ENCODE results near the gene DMXL1.

The DMXL1 gene

DNA sequence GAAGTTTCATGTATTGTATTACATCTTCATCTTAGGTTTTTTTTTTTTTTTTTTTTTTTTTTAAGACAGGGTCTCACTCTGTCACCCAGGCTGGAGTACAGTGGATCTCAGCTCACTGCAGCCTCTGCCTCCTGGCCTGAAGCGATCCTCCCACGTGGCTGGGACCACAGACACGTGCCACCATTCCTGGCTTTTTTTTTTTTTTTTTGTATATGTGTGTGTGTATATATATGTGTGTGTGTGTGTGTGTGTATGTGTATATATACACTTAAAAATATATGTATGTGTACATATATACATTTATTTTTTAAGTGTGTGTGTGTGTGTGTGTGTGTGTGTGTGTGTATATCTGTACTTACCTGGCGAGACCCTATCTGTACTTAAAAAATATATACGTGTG is 6.6 kb downstream of the DMXL1 start:
- no peak for DNase-seq (ENCODE audit: low read depth)
- TF ChIP-seq CTCF (IDR thresholded peaks at IDR 0.05; ENCODE audit: low read length, missing control alignments): no peak
- H3K4me3 ChIP-seq (replicated peaks; ENCODE audit: low read depth, low read length): no peak overlapping the region

DNA sequence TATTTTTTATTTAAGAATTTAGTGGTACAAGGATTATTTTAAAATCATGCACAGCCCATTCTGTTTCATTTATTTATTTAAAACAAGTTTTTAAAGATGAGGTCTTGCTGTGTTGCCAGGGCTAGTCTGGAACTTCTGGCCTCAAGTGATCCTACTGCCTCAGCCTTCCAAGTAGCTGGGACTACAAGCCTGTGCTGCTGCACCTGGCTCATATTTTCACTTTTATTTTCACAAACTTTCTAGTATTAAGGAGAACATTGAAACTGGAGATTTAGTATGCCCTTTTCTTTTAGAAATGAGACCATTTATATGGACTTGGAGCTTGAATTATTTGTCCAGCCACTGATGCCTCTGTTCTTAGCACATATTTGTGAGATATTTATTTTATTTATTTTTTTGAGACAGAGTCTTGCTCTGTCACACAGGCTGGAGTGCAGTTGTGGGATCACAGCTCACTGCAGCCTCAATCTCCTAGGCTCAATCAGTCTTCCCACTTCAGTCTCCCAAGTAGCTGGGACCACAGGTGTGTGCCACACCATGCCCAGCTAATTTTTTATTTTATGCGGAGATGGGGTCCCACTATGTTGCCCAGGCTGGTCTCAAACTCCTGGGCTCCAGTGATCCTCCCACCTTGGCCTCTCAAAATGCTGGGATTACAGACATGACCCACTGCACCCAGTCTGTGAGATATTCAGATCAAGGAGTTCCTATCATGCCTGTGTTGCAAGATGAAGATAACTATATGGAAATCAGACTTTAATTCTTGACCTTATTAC is 7.4 kb downstream of the DMXL1 start:
- no peak for DNase-seq (ENCODE audit: low read depth)
- TF ChIP-seq CTCF (IDR thresholded peaks at IDR 0.05; ENCODE audit: low read length, missing control alignments): no peak
- no peak overlapping the region for H3K4me3 ChIP-seq (replicated peaks; ENCODE audit: low read depth, low read length)

DNA sequence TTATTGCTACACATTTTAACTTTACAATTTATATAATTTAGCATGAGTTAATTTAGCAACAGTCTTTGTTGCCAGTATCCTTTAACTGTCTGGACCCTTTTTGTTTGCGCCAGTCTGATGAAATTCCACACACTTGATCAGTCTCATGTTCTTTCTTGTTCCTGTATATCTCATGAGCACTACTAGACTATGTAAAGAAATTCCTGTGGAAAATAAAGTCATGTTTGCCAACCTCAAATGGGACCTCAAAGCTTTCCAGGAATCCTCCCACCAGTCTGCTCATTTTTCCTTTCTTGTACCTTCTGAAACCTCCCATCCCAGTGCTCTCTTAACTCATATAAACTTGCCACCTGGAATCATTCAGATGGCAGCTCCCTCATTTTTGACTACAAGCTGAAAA is 8.0 kb downstream of the DMXL1 start:
- TF ChIP-seq CTCF (IDR thresholded peaks at IDR 0.05; ENCODE audit: low read length, missing control alignments): no peak

GRCh38 chr5:119079318-119079921 is 8.5 kb downstream of the DMXL1 start:
- no peak overlapping the region for H3K4me3 ChIP-seq (replicated peaks; ENCODE audit: low read depth, low read length)
- peak; percentile 2 for DNase-seq (ENCODE audit: low read depth)
- TF ChIP-seq CTCF (IDR thresholded peaks at IDR 0.05; ENCODE audit: low read length, missing control alignments): no peak

More for the DNA sequence above, 8.0 kb downstream of the DMXL1 start:
- DNase-seq (ENCODE audit: low read depth): peak; percentile 59
- H3K4me3 ChIP-seq (replicated peaks; ENCODE audit: low read depth, low read length): no peak overlapping the region

DNA sequence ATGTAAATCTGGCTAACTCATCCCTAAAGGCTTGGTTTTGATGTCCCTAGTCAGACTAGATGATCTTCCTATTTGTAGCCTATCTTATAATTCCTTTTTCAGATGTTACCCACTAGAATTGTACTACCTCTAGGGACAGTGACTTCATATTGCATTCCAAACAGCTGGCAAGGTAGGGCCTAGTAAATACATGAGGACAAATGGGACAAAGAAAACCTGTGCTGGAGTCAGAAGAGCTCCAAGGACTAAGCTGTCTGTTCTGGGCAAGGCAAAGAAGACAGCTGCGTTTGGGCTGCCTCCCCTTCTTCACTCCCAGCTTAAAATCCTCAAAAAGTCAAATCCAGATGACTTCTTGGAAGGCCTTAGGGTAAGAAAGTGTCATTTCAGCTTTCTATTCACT is 10.0 kb downstream of the DMXL1 start:
- no peak for TF ChIP-seq CTCF (IDR thresholded peaks at IDR 0.05; ENCODE audit: low read length, missing control alignments)
- DNase-seq (ENCODE audit: low read depth): no peak
- H3K4me3 ChIP-seq (replicated peaks; ENCODE audit: low read depth, low read length): no peak overlapping the region

- no peak overlapping the region for H3K4me3 ChIP-seq (replicated peaks; ENCODE audit: low read depth, low read length)
- no peak for TF ChIP-seq CTCF (IDR thresholded peaks at IDR 0.05; ENCODE audit: low read length, missing control alignments)
- no peak for DNase-seq (ENCODE audit: low read depth)
Observed at GRCh38 chr5:119082691-119083090, 11.8 kb downstream of the DMXL1 start.

All from fibroblast of pulmonary artery (primary cell).